ENCODE results near the gene IDUA.

Gene IDUA

DNA sequence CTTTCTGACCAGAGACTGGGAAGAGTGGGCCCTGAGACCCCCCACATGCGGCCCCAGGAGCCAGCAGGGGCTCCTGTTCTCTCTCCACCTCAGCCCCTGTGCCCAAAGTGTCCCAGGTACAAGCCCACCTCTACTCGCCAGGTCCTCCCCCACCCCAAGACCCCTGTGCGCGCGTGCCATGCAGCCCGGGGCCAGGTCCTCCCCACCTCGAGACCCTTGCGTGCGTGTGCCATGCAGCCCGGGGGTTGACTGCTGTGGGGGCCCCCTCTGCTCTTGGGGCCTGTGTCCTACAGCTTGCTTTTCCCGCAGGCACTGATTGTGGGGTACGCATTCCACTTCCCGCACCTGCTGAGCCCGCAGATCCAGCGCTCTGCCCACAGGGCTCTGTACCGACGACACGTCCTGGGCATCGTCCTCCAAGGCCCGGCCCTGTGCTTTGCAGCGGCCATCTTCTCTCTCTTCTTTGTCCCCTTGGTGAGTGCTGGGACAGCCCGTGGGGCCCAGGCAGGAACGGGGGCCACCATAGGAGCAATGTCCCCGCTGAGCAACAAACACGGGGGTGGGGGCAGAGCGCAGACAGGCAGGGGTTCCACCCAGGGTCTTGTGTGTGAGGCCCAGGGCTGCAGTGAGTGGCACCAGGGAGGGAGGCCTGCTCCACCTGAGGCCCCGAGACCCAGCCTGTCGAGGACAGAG, 33.8 kb upstream of the IDUA start:
- H2AK5ac ChIP-seq (ENCODE audit: low read length, severe bottlenecking), result no peak overlapping the region
- peaks cover 2% of the 10 kb centered on the region for H3K79me1 ChIP-seq (replicated peaks; ENCODE audit: low read length, poor library complexity, severe bottlenecking)
- no peak overlapping the region for H3K18ac ChIP-seq (ENCODE audit: low read depth in 1 of 2, low read length in 2 of 2)
- H3K4me3 ChIP-seq (ENCODE audit: insufficient read depth in 1 of 2, low read depth in 1 of 2, low read length in 2 of 2), result no peak overlapping the region
- H3K27ac ChIP-seq (ENCODE audit: low read length, poor library complexity, severe bottlenecking), result no peak overlapping the region
- H3K4ac ChIP-seq (ENCODE audit: low read depth in 1 of 2, low read length in 2 of 2), result no peak overlapping the region
- H2AFZ ChIP-seq (ENCODE audit: low read depth, low read length), result no peak overlapping the region
- no peaks in the 10 kb centered on the region for H3K27me3 ChIP-seq (ENCODE audit: control insufficient read depth in 1 of 2, insufficient read depth in 1 of 2, low read length in 2 of 2)
- peaks cover 6% of the 10 kb centered on the region for H3K4me1 ChIP-seq (ENCODE audit: control insufficient read depth, insufficient read depth, low read depth, low read length)
- peaks cover 22 to 61% of the 10 kb centered on the region in 2 experiments for H3K36me3 ChIP-seq (ENCODE audit: control insufficient read depth in 1 of 2, insufficient read depth in 2 of 2, low read depth in 1 of 2, low read length in 2 of 2)
- H3K14ac ChIP-seq (ENCODE audit: low read length in 2 of 2), result no peak overlapping the region
- no peak overlapping the region for H2BK120ac ChIP-seq (ENCODE audit: low read depth, low read length)
- DNase-seq, result no peak
- H3K4me2 ChIP-seq (ENCODE audit: low read length, poor library complexity, severe bottlenecking), result no peak overlapping the region
- no peak overlapping the region for H2BK12ac ChIP-seq (ENCODE audit: low read length in 2 of 2)
- H3K9me3 ChIP-seq (ENCODE audit: control insufficient read depth, low read length), result no peaks in the 10 kb centered on the region
- no peak overlapping the region for H2BK5ac ChIP-seq (ENCODE audit: low read depth, low read length, poor library complexity, severe bottlenecking)
- WGBS, result 97% methylated on average over 28 of the region's 28 CpGs
- H4K8ac ChIP-seq (ENCODE audit: low read length), result no peak overlapping the region
- no peak overlapping the region for H4K91ac ChIP-seq (ENCODE audit: low read length)
- H3K23ac ChIP-seq (ENCODE audit: low read length in 2 of 2), result no peak overlapping the region
- H2BK15ac ChIP-seq (ENCODE audit: low read depth, poor library complexity, severe bottlenecking), result no peak overlapping the region
- H3K9ac ChIP-seq (ENCODE audit: low read length), result no peak overlapping the region

DNA sequence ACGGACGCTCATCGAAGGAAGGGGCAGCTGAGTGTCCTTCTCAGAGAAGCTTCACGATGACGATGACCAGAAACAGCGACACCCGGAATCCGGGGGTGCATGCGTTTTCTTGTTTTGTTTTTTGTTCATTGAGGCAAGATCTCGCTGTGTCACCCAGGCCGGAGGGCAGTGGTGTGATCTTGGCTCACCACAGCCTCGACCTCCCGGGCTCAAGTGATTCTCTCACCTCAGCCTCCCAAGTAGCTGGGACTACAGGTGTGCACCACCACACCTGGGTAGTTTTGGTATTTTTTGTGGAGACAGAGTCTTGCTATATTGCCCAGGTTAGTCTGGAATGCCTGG, 33.3 kb upstream of the IDUA start:
- H3K4ac ChIP-seq (ENCODE audit: low read depth in 1 of 2, low read length in 2 of 2), result no peak overlapping the region
- H3K27ac ChIP-seq (ENCODE audit: low read length, poor library complexity, severe bottlenecking), result no peak overlapping the region
- H3K18ac ChIP-seq (ENCODE audit: low read depth in 1 of 2, low read length in 2 of 2), result no peak overlapping the region
- no peak overlapping the region for H2AK5ac ChIP-seq (ENCODE audit: low read length, severe bottlenecking)
- H3K4me3 ChIP-seq (ENCODE audit: insufficient read depth in 1 of 2, low read depth in 1 of 2, low read length in 2 of 2), result no peak overlapping the region
- no peaks in the 10 kb centered on the region for H3K9me3 ChIP-seq (ENCODE audit: control insufficient read depth, low read length)
- H3K4me2 ChIP-seq (ENCODE audit: low read length, poor library complexity, severe bottlenecking), result no peak overlapping the region
- H3K27me3 ChIP-seq (ENCODE audit: control insufficient read depth in 1 of 2, insufficient read depth in 1 of 2, low read length in 2 of 2), result no peaks in the 10 kb centered on the region
- H2BK5ac ChIP-seq (ENCODE audit: low read depth, low read length, poor library complexity, severe bottlenecking), result no peak overlapping the region
- H2AFZ ChIP-seq (ENCODE audit: low read depth, low read length), result no peak overlapping the region
- DNase-seq, result no peak
- no peak overlapping the region for H3K23ac ChIP-seq (ENCODE audit: low read length in 2 of 2)
- H3K36me3 ChIP-seq (ENCODE audit: control insufficient read depth in 1 of 2, insufficient read depth in 2 of 2, low read depth in 1 of 2, low read length in 2 of 2), result peaks cover 26 to 65% of the 10 kb centered on the region in 2 experiments
- H4K91ac ChIP-seq (ENCODE audit: low read length), result no peak overlapping the region
- H3K79me1 ChIP-seq (replicated peaks; ENCODE audit: low read length, poor library complexity, severe bottlenecking), result no peaks in the 10 kb centered on the region
- H3K9ac ChIP-seq (ENCODE audit: low read length), result no peak overlapping the region
- no peak overlapping the region for H3K14ac ChIP-seq (ENCODE audit: low read length in 2 of 2)
- H2BK120ac ChIP-seq (ENCODE audit: low read depth, low read length), result no peak overlapping the region
- H2BK12ac ChIP-seq (ENCODE audit: low read length in 2 of 2), result no peak overlapping the region
- no peak overlapping the region for H2BK15ac ChIP-seq (ENCODE audit: low read depth, poor library complexity, severe bottlenecking)
- 99% methylated on average over 13 of the region's 13 CpGs for WGBS
- no peak overlapping the region for H4K8ac ChIP-seq (ENCODE audit: low read length)
- peaks cover under 1% of the 10 kb centered on the region for H3K4me1 ChIP-seq (ENCODE audit: control insufficient read depth, insufficient read depth, low read depth, low read length)

DNA sequence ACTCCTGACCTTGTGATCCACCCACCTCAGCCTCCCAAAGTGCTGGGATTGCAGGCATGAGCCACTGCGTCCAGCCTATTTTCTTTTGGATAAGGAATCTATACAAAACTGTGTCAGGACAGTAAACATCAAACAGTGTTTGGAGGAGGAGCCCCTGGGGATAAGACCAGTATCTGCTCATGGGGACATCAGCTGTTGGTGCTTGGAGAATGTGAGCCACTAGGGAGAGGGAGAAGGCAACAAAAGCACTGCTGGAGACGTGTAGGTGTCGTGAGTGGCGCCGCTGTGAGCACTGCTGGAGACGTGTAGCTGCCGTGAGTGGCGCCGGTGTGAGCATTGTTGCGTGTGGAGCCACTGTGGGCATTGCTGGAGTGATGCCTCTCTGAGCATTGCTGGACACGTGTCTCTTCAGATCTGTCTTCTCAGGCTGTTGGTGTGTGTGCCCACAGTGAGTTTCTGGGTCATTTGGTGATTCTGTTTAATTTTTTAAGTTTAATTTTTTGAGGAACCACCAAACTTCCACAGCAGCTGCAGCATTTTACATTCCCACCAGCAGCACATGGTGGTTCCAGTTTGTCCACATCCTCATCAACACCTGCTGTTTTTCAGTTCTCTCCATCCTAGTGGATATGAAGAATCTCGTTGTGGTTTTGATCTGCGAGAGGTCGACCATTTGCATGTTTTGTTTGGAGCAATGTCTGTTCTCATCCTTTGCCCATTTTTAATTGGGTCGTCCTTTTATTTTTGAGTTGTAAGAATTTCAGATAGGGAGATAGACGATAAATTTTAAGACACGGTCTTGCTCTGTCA, 32.4 kb upstream of the IDUA start:
- H3K27ac ChIP-seq (ENCODE audit: low read length, poor library complexity, severe bottlenecking), result no peak overlapping the region
- peaks cover under 1% of the 10 kb centered on the region for H3K4me1 ChIP-seq (ENCODE audit: control insufficient read depth, insufficient read depth, low read depth, low read length)
- peaks cover 34 to 73% of the 10 kb centered on the region in 2 experiments for H3K36me3 ChIP-seq (ENCODE audit: control insufficient read depth in 1 of 2, insufficient read depth in 2 of 2, low read depth in 1 of 2, low read length in 2 of 2)
- DNase-seq, result no peak
- no peak overlapping the region for H3K4ac ChIP-seq (ENCODE audit: low read depth in 1 of 2, low read length in 2 of 2)
- H3K4me3 ChIP-seq (ENCODE audit: insufficient read depth in 1 of 2, low read depth in 1 of 2, low read length in 2 of 2), result no peak overlapping the region
- H4K8ac ChIP-seq (ENCODE audit: low read length), result no peak overlapping the region
- H3K14ac ChIP-seq (ENCODE audit: low read length in 2 of 2), result no peak overlapping the region
- H2BK120ac ChIP-seq (ENCODE audit: low read depth, low read length), result no peak overlapping the region
- no peaks in the 10 kb centered on the region for H3K79me1 ChIP-seq (replicated peaks; ENCODE audit: low read length, poor library complexity, severe bottlenecking)
- H2BK12ac ChIP-seq (ENCODE audit: low read length in 2 of 2), result no peak overlapping the region
- no peaks in the 10 kb centered on the region for H3K27me3 ChIP-seq (ENCODE audit: control insufficient read depth in 1 of 2, insufficient read depth in 1 of 2, low read length in 2 of 2)
- H2BK15ac ChIP-seq (ENCODE audit: low read depth, poor library complexity, severe bottlenecking), result no peak overlapping the region
- H3K4me2 ChIP-seq (ENCODE audit: low read length, poor library complexity, severe bottlenecking), result no peak overlapping the region
- no peak overlapping the region for H2BK5ac ChIP-seq (ENCODE audit: low read depth, low read length, poor library complexity, severe bottlenecking)
- no peak overlapping the region for H3K18ac ChIP-seq (ENCODE audit: low read depth in 1 of 2, low read length in 2 of 2)
- H3K23ac ChIP-seq (ENCODE audit: low read length in 2 of 2), result no peak overlapping the region
- 93% methylated on average over 15 of the region's 17 CpGs for WGBS
- H3K9me3 ChIP-seq (ENCODE audit: control insufficient read depth, low read length), result no peaks in the 10 kb centered on the region
- H2AFZ ChIP-seq (ENCODE audit: low read depth, low read length), result no peak overlapping the region
- H3K9ac ChIP-seq (ENCODE audit: low read length), result no peak overlapping the region
- H4K91ac ChIP-seq (ENCODE audit: low read length), result no peak overlapping the region
- H2AK5ac ChIP-seq (ENCODE audit: low read length, severe bottlenecking), result no peak overlapping the region

DNA sequence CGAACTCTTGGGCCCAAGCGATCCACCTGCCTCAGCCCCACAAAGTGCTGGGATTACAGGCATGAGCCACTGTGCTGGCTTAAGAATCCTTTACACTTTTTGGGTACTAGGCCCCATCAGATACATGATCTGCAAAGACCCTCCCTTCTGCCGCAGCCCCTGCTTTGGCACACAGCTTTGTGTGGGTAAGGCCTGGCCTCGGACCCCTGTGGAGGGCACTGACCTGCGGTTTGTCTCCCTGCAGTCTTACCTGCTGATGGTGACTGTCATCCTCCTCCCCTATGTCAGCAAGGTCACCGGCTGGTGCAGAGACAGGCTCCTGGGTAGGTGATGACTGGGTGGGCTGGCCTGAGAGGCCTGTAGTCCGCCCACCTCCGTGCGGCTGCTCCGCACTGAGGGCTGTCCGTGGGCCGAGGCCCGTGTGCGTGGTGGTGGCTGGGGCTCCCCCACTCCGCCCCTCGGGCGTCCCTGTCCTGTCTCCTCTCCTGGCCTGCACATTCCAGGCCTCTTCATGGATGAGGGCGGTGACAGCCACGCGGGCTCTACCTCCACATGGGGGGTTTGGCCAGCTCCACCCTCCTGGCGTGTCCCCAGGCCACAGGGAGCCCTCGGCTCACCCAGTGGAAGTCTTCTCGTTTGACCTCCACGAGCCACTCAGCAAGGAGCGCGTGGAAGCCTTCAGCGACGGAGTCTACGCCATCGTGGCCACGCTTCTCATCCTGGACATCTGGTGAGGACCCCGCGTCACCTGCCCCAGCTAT, 31.5 kb upstream of the IDUA start:
- Histone ChIP-seq H2BK5ac (ENCODE audit: low read depth, low read length, poor library complexity, severe bottlenecking) (no peak overlapping the region), H2BK15ac (ENCODE audit: low read depth, poor library complexity, severe bottlenecking) (no peak overlapping the region), H3K79me1 (replicated peaks; ENCODE audit: low read length, poor library complexity, severe bottlenecking) (no peaks in the 10 kb centered on the region), H3K18ac (ENCODE audit: low read depth in 1 of 2, low read length in 2 of 2) (no peak overlapping the region), H3K4ac (ENCODE audit: low read depth in 1 of 2, low read length in 2 of 2) (no peak overlapping the region), H3K4me3 (ENCODE audit: insufficient read depth in 1 of 2, low read depth in 1 of 2, low read length in 2 of 2) (no peak overlapping the region), H4K8ac (ENCODE audit: low read length) (no peak overlapping the region), H3K9ac (ENCODE audit: low read length) (no peak overlapping the region), H2AFZ (ENCODE audit: low read depth, low read length) (no peak overlapping the region), H3K4me1 (ENCODE audit: control insufficient read depth, insufficient read depth, low read depth, low read length) (peaks cover 2% of the 10 kb centered on the region), H3K27me3 (ENCODE audit: control insufficient read depth in 1 of 2, insufficient read depth in 1 of 2, low read length in 2 of 2) (no peaks in the 10 kb centered on the region), H3K23ac (ENCODE audit: low read length in 2 of 2) (no peak overlapping the region), H2BK120ac (ENCODE audit: low read depth, low read length) (no peak overlapping the region), H3K14ac (ENCODE audit: low read length in 2 of 2) (no peak overlapping the region), H4K91ac (ENCODE audit: low read length) (no peak overlapping the region), H3K27ac (ENCODE audit: low read length, poor library complexity, severe bottlenecking) (no peak overlapping the region), H2BK12ac (ENCODE audit: low read length in 2 of 2) (no peak overlapping the region), H3K9me3 (ENCODE audit: control insufficient read depth, low read length) (no peaks in the 10 kb centered on the region), H2AK5ac (ENCODE audit: low read length, severe bottlenecking) (no peak overlapping the region), H3K36me3 (ENCODE audit: control insufficient read depth in 1 of 2, insufficient read depth in 2 of 2, low read depth in 1 of 2, low read length in 2 of 2) (peaks cover 42 to 80% of the 10 kb centered on the region in 2 experiments), H3K4me2 (ENCODE audit: low read length, poor library complexity, severe bottlenecking) (no peak overlapping the region)
- 97% methylated on average over 33 of the region's 33 CpGs for WGBS
- no peak for DNase-seq

Data from mesenchymal stem cell (in vitro differentiated cells and primary cell).